Glutamatergic neuron (in vitro differentiated cells): ENCODE measurements around the gene CDIP1. TPM values are rescaled to one million over a fixed set of nuclear protein-coding genes. Genes with fewer than 3 reads are reported as not detected.

Source experiments
- DNase-seq: peaks from one replicate; pipeline ENCODE4 v3.0.0; 2022
- H3K27ac Mint-ChIP-seq: one replicate; pipeline ENCODE4 v1.8.0; 2020; ENCODE audit warnings: mild to moderate bottlenecking, mixed read lengths, inconsistent platforms; ENCODE audit not compliant: unreplicated experiment
- H3K27me3 Mint-ChIP-seq: one replicate; pipeline ENCODE4 v1.8.0; 2020; ENCODE audit warnings: mild to moderate bottlenecking, moderate library complexity, mixed read lengths, inconsistent platforms; ENCODE audit not compliant: unreplicated experiment
- H3K36me3 Mint-ChIP-seq: one replicate; pipeline ENCODE4 v1.8.0; 2020; ENCODE audit warnings: mild to moderate bottlenecking, mixed read lengths, inconsistent platforms; ENCODE audit not compliant: unreplicated experiment
- H3K4me1 Mint-ChIP-seq: one replicate; pipeline ENCODE4 v1.8.0; 2020; ENCODE audit warnings: mild to moderate bottlenecking, low read depth, mixed read lengths, inconsistent platforms; ENCODE audit not compliant: unreplicated experiment
- H3K4me3 Mint-ChIP-seq: one replicate; pipeline ENCODE4 v1.8.0; 2020; ENCODE audit warnings: mild to moderate bottlenecking, mixed read lengths, inconsistent platforms; ENCODE audit not compliant: unreplicated experiment
- H3K9me3 Mint-ChIP-seq: one replicate; pipeline ENCODE4 v1.8.0; 2020; ENCODE audit warnings: mild to moderate bottlenecking, moderate library complexity, mixed read lengths, inconsistent platforms; ENCODE audit not compliant: unreplicated experiment
- CTCF ChIP-seq: fragments of 200-600 bp; sonication (generic); IDR thresholded peaks from one replicate; pipeline ENCODE4 v1.5.0; 2021; ENCODE audit not compliant: partially characterized antibody, unreplicated experiment
- total RNA-seq: library from RNA; stranded (reverse); fragmentation: NEBNext Ultra II Directional; extraction: Animal tissue kit (Norgen Biotek cat#: 25700); gene quantifications from one replicate; pipeline ENCODE4 v1.2.1, GENCODE V29; 2021; ENCODE audit not compliant: unreplicated experiment

The CDIP1 gene
- total RNA-seq, 1 donor from 2014 or later: 51.6 TPM

GRCh38 chr16:4505356-4506147 lies 33.0 kb downstream of the CDIP1 start:
- DNase-seq: no peak
- Mint-ChIP-seq H3K27ac (peak overlapping the region; percentile 64), H3K4me1 (peaks cover 31% of the 10 kb centered on the region), H3K36me3 (peaks cover 4% of the 10 kb centered on the region), H3K9me3 (peaks cover 5% of the 10 kb centered on the region), H3K27me3 (no peaks in the 10 kb centered on the region), H3K4me3 (no peak overlapping the region)
- TF ChIP-seq CTCF: no peak

GRCh38 chr16:4501071-4501478 lies 37.5 kb downstream of the CDIP1 start:
- TF ChIP-seq CTCF: no peak
- no peak overlapping the region for H3K4me3 Mint-ChIP-seq
- H3K27ac Mint-ChIP-seq: no peak overlapping the region
- DNase-seq: no peak
- no peaks in the 10 kb centered on the region for H3K36me3 Mint-ChIP-seq
- peaks cover 49% of the 10 kb centered on the region for H3K4me1 Mint-ChIP-seq
- H3K27me3 Mint-ChIP-seq: no peaks in the 10 kb centered on the region
- H3K9me3 Mint-ChIP-seq: peaks cover 2% of the 10 kb centered on the region

GRCh38 chr16:4500272-4500671 lies 38.3 kb downstream of the CDIP1 start:
- no peak overlapping the region for H3K4me3 Mint-ChIP-seq
- H3K27ac Mint-ChIP-seq: no peak overlapping the region
- H3K36me3 Mint-ChIP-seq: no peaks in the 10 kb centered on the region
- peaks cover 2% of the 10 kb centered on the region for H3K9me3 Mint-ChIP-seq
- H3K27me3 Mint-ChIP-seq: no peaks in the 10 kb centered on the region
- H3K4me1 Mint-ChIP-seq: peaks cover 44% of the 10 kb centered on the region
- DNase-seq: no peak
- no peak for TF ChIP-seq CTCF

- peaks cover 39% of the 10 kb centered on the region for H3K4me1 Mint-ChIP-seq
Observed at GRCh38 chr16:4499196-4499555, 39.4 kb downstream of the CDIP1 start.

More at GRCh38 chr16:4499196-4499555, 39.4 kb downstream of the CDIP1 start:
- Mint-ChIP-seq H3K27ac (peak overlapping the region; percentile 24), H3K4me3 (peak overlapping the region; percentile 32), H3K36me3 (no peaks in the 10 kb centered on the region), H3K27me3 (no peaks in the 10 kb centered on the region), H3K9me3 (no peaks in the 10 kb centered on the region)
- DNase-seq: no peak
- no peak for TF ChIP-seq CTCF
